ENCODE results near the gene GMDS.

GMDS gene

GRCh38 chr6:1686117-1687098 lies 559.0 kb downstream of the GMDS start (continued):
- TF ChIP-seq TSHZ2 (CRISPR knock-in tag; IDR thresholded peaks at IDR 0.05) (0 out of 2 replicates have a peak, but pooled peaks have one; percentile 37), BACH2 (CRISPR knock-in tag; IDR thresholded peaks at IDR 0.05; ENCODE audit: borderline replicate concordance) (no peak), SNAI2 (CRISPR knock-in tag; IDR thresholded peaks at IDR 0.05) (peak; percentile 26; the same call in 1 of the 2 replicates), ARNTL (CRISPR knock-in tag; IDR thresholded peaks at IDR 0.05; ENCODE audit: borderline replicate concordance, low read depth) (0 out of 2 replicates have a peak, but pooled peaks have one; percentile 41), GLIS3 (CRISPR knock-in tag; IDR thresholded peaks at IDR 0.05) (no peak)

GRCh38 chr6:1679688-1680068 lies 565.7 kb downstream of the GMDS start:
- no peak for ATAC-seq

GRCh38 chr6:1679031-1679687 lies 566.2 kb downstream of the GMDS start:
- TF ChIP-seq ISL1 (CRISPR knock-in tag; IDR thresholded peaks at IDR 0.05) (no peak), BACH2 (CRISPR knock-in tag; IDR thresholded peaks at IDR 0.05; ENCODE audit: borderline replicate concordance) (no peak), CSDC2 (CRISPR knock-in tag; IDR thresholded peaks at IDR 0.05) (no peak), SNAI2 (CRISPR knock-in tag; IDR thresholded peaks at IDR 0.05) (no peak), CSRNP3 (CRISPR knock-in tag; IDR thresholded peaks at IDR 0.05) (no peak), ZNF565 (CRISPR knock-in tag; conservative IDR thresholded peaks at IDR 0.05; ENCODE audit: low read depth) (no peak), GLIS3 (CRISPR knock-in tag; IDR thresholded peaks at IDR 0.05) (no peak), TSHZ2 (CRISPR knock-in tag; IDR thresholded peaks at IDR 0.05) (no peak), OSR1 (CRISPR knock-in tag; IDR thresholded peaks at IDR 0.05) (no peak), ZNF8 (CRISPR knock-in tag; IDR thresholded peaks at IDR 0.05) (no peak), RARB (CRISPR knock-in tag; IDR thresholded peaks at IDR 0.05) (no peak)
- peak; percentile 36; the same call in 1 of the 3 replicates for ATAC-seq

More at GRCh38 chr6:1679688-1680068, 565.7 kb downstream of the GMDS start:
- TF ChIP-seq ISL1 (CRISPR knock-in tag; IDR thresholded peaks at IDR 0.05) (peak; percentile 58; the same call in 1 of the 2 replicates), ZNF565 (CRISPR knock-in tag; conservative IDR thresholded peaks at IDR 0.05; ENCODE audit: low read depth) (no peak)

GRCh38 chr6:1678201-1678600 lies 567.2 kb downstream of the GMDS start:
- ATAC-seq, result peak; percentile 44

More at GRCh38 chr6:1678201-1678600, 567.2 kb downstream of the GMDS start:
- TF ChIP-seq TSHZ2 (CRISPR knock-in tag; IDR thresholded peaks at IDR 0.05), result no peak
- no peak for TF ChIP-seq TOX (CRISPR knock-in tag; IDR thresholded peaks at IDR 0.05; ENCODE audit: borderline replicate concordance)
- TF ChIP-seq CSDC2 (CRISPR knock-in tag; IDR thresholded peaks at IDR 0.05), result no peak
- no peak for TF ChIP-seq BACH2 (CRISPR knock-in tag; IDR thresholded peaks at IDR 0.05; ENCODE audit: borderline replicate concordance)
- TF ChIP-seq GLIS3 (CRISPR knock-in tag; IDR thresholded peaks at IDR 0.05), result no peak
- no peak for TF ChIP-seq POU6F1 (CRISPR knock-in tag; IDR thresholded peaks at IDR 0.05; ENCODE audit: borderline replicate concordance, low read depth)
- TF ChIP-seq ESRRG (CRISPR knock-in tag; IDR thresholded peaks at IDR 0.05), result no peak
- TF ChIP-seq ZFP30 (CRISPR knock-in tag; IDR thresholded peaks at IDR 0.05), result no peak
- no peak for TF ChIP-seq OSR1 (CRISPR knock-in tag; IDR thresholded peaks at IDR 0.05)
- TF ChIP-seq ZC3H10 (CRISPR knock-in tag; IDR thresholded peaks at IDR 0.05), result no peak
- TF ChIP-seq PPARA (CRISPR knock-in tag; IDR thresholded peaks at IDR 0.05; ENCODE audit: borderline replicate concordance), result no peak
- TF ChIP-seq ZNF565 (CRISPR knock-in tag; conservative IDR thresholded peaks at IDR 0.05; ENCODE audit: low read depth), result no peak
- no peak for TF ChIP-seq ISL1 (CRISPR knock-in tag; IDR thresholded peaks at IDR 0.05)
- no peak for TF ChIP-seq RARB (CRISPR knock-in tag; IDR thresholded peaks at IDR 0.05)

Measured in SK-N-SH treated with all-trans-retinoic acid at 6 μM for 48 hours (cell line).